ENCODE results near the gene RASSF5.
A peak's percentile ranks its signal among the peaks of the same experiment; 100 is the strongest.

RASSF5 gene

DNA sequence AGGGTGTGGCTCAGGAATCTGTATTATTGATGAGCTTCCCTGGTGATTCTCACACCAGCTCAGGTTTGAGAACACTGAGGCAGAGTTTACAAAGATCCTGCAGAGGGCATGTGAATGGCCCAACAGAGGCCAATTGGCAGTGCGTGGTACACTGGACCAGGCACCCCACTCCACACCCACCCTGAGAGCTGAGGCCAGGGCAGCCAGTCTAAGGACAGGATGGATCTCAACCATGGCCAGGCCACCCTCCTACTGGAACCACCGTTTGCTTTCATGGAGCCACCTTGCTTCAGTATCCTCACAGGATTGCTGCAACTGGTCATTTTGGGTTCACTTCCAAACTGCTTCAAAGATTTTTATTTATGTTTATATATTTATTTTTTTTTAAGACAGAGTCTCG, 7.3 kb upstream of the RASSF5 start:
- DNase-seq = no peak

DNA sequence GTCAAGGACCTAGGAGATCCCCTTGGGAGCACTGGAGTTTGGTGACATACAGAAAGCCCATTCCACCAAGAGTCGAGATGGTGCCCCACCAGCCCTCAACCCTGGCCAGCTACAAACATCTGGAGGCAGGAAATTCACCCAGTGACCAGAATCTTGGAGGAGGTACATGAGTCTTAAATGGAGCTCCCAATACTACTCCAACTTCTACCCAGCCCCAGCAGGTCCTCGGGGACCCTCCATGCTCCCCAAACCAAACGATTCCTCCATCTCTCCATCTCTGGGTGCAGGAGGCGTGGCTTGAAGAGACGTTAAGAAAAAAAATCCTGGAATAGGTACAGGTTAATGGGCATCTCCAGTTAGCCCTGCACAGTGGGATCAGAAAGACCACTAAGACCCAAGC, 5.5 kb upstream of the RASSF5 start:
- no peak for DNase-seq

DNA sequence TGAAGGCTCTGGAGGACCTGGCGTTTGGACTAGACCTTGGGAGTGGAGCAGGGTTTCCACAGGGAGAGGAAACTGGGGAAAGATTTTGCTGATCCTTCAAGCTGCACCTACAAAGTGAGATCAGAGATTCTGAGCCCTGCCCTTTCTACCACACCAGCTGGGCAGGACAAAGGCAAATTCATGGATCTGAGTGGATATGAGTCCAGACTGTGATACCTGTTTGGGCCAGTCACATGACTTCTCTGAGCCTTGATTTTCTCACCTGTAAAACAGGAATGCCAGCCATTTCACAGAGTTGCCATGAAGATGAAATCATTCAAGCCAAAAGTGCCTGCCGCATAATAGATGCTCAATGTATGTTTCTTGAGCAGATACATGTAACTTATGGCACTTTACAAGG, 4.9 kb upstream of the RASSF5 start:
- no peak for DNase-seq

DNA sequence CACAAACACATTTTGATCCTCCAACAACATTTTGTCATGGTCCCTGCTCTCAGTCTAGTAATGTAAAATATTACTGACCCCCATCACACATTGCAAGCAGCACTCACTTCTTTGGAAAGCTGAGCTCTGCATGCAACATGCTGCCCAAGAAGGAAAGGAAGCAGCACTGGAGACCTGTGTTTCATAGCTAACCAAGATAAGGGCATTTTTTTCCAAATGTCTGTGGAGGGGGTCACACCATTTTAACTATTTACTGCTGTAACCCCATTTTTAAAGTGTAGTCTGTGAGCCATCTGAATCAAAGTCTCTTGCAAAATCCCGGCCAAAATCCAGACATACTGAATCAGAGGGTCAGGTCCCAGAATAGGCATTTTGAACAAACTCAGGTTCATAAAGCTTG, 4.5 kb upstream of the RASSF5 start:
- no peak for DNase-seq

DNA sequence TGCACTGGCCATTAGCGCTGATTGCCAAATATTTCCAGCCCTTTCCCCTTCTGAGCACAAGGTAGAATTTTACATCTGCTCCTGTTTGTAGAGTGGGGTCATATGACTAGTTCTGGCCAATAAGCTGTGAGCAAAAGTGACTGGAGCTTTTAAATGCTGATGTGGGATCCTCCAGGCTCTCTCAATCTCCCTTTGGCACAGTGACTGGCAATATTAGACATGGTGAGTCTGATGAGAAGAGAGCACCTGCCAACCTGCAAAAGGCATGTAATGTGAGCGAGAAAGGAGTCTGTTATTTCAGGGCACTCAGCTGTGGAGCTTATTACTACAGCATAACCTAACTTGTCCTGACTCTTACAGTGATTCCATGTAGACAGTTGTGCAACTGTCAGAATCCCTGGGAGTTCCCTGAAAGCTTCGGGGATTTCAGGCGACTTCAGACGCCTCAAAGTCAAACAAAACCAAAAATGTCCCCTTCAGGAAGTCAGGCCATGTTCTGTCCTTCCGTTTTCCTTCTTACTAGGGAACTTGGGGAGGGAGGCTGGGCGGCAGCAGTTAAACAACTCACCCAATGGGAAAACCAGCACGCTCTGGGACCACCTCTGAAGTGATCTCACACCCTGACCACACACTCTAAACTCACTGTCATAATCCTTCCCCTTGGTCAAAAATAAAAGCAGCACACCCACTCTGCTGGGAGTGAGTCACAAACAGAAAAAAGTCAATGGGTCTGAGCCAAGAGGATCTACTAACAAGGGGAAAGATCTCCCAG, 3.6 kb upstream of the RASSF5 start:
- no peak for DNase-seq

DNA sequence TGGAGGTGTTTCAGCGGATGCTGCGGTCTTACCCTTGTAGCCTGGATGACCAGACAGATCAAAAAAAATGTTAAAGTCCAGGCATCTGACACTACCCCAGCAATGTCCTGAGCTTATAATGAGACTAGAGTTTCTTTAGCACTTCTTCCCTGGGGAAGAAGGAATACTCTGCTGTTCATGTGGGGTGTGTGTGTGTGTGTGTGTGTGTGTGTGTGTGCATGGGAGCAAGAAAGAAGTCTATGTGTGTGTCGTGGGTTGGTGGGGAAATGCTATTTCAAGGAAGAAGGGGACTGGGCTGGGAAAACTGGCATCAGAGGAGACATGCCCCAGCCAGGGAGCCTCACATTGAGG, 3.0 kb upstream of the RASSF5 start:
- no peak for DNase-seq

DNA sequence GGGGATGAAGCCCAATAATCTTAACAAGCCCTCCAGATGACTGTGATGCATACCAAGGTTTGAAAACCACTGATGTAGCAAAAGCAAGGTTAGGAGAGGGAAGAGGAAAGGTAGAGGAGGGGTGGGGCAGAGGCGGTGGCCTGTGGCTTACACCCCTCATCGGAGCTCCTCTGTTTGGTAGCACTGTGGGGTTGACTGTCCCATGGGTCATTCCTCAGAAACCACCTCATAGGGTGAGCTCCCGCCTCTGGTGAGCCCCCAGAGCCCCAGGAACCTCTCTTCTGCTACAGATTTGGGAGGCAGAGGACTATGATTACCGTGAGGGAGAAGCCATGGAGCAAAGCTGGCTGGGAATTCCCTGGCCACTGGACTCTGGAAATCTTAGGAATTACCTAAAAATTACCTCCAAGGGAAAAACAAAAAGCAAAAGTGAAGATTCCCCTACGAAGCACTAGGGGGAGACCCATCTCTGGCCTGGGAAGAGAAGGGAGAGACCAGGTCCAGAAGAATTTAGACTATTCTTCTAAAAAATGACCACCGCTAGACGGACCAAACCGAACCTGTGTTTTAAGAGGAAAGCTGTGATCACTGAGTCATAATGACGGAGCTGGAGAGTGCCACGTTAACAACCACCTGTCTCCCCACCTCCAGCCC, 1.5 kb upstream of the RASSF5 start:
- DNase-seq = no peak

DNA sequence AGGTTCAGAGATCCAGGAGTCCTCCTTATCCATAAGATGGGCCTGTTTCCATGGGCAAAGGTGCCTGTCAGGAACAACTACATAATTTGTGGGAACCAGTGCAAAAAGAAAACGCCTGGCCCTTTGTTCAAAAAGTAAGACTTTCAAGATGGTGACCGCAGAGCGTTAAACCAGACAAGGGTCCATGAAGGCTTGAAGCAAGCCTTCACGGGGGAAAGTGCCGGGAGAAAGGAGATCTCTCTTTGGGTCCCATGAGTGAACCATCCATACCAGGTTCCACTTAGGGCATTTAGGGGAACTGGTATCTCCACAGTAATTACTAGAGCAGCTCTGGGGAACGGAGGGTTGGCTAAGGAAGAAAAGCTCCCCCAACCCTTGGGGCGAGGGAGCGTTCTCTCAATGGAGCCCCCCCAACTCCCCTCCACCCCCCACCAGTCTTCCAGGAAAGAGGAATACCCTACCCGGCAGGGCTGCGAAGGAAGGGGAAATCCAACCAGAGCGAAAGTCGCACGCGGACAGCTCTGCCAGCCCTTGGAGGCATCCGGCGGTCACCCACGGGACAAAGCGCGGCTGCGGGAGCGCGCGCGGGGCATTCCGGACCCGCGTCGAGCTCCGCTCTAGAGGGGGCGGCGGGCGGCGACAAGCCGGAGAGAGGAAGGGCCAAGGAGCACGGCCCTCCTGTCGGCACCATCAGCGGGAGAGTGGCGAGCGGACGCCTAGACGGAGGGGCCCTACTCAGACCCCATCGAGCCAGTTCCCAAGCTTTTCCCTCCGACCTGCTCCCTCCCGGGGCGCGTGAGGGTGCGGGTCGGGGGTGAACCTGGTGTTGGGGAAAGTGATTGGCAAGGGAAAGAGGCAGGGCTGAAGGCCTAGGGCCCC, 687 bp upstream of the RASSF5 start:
- no peak for DNase-seq

DNA sequence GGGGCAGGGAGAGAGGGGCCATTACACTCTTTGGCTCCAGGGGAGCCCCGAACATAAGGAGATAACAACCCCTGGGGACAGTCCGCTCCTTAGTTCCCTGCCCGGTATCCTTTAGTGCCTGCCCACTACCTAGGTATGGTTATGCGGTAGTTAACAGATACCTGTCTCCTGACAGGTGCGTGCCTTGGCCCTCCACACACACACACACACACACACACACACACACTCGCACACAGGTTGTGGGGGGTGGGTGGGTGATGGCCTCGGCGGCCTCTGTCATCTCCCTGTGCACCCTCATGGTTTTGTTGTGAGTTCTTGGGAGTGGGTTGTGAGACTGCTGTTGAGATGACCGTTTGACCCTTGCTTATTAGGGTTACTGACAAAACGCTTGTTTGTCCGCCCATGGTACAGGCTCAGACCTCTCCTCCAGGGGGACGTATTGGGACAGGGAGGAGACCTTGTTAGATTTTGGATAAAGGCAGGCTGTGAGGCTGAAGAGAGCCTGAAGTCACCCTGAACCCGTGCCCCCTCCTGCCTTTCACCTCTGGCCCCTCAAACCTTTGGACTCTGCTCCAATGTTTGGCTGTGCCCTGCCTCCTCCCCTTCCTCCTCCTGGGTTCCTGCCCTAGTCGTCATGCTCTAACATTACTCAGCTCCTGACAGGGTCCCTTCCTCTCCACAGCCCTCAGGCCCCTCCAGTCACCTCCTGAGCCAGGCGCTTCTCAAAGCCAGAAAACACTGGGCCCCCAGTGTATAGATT, 979 bp downstream of the RASSF5 start:
- no peak for DNase-seq

DNA sequence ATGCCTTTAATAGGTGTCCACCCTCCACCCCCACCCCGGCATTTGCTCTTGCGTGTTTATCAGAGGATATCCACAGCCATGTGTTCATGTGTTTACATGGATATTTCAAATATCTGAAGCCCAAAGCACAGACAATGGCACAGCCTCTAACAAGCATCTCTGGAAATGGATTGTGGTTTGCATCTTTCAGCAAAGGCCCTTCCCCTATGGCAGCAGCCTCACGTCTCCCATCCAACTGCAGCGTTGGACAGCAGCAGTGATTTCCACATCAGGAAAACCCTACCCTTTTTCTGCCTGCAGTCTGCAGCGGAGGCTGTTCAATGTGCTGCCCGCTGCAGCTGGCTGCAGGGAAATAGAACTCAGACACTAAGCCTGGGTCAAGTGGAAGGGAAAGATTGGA, 1.6 kb downstream of the RASSF5 start:
- no peak for DNase-seq

DNA sequence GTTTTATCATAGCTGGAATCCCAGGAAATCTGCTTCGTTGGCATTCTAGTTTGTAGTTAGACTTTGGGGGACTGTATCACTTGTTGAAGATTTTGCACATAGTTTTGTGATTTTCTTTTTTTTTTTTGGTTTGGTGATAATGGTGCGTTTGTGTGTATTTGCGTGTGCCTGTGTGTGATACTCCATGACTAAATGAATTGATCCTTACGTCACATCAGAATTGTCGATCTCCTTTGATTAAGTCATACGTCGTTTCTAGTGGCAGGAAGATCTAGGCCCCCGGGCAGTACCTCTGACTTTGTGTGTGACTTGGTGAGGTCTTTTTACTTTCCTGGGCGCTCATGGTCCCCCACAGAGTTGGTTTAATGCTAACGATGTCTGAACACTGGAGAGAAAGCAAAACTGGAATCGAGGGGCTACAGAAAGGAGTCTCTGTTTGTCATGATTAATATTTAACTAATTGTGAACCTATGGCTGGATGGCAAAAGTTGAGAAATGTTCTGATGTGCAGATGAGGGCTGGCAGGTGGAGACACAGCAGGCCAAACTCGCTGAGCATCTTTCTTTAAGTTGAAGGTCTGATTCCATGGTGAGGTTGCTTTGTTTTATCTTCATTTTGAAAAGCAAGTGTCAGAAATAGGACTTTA, 2.4 kb downstream of the RASSF5 start:
- DNase-seq = no peak

DNA sequence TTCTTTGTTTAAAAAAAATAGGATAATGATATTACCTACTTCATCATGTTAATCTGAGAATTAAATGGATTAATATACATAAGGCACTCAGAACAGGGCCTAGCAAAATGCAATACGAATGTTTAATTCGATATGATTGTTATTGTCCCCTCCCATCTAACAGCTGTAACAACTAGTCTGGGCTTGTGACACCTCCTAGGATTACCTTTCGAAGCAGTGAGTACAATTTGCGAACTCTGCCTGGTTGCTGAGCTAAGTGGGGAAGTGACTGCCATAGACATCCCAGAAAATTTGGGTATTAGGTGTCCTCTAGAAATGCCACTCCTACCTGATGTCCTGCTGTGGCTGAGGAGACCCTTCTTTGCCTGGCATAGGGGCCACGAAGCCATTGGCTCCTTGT, 3.0 kb downstream of the RASSF5 start:
- peak; percentile 44 for DNase-seq

DNA sequence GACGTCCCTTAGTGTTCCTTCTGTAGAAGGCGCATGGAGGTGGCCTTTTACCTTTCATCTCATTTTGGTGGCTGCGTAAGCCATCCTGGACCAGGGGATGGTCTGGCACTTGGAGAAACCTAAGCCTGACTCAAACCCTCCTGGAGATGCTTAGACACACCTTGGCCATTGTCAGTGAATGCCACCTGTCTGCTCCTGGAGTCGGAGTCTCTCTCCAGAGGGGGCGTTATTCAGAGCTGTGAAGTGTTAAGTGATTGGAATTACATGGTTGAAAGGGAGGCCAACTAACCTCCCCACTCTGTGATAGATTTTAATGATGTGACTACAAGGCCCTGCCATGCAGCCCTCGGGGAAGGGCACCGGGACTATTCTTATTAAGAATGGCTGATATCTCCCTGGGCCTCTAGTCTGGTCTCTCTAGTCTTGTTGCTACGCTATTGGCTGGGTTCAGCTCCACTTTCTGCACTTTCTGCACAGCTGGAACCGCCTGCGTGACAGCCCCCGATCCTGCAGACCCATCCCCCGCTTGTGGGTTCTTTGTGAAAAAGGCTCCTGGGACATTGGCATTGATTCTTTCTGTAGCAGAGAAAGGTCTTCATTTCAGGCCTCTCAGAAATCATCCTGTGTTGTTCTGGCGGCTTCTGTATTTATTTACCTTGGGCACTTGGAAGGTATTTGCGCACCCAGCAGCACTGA, 4.2 kb downstream of the RASSF5 start:
- DNase-seq = peak; percentile 57

DNA sequence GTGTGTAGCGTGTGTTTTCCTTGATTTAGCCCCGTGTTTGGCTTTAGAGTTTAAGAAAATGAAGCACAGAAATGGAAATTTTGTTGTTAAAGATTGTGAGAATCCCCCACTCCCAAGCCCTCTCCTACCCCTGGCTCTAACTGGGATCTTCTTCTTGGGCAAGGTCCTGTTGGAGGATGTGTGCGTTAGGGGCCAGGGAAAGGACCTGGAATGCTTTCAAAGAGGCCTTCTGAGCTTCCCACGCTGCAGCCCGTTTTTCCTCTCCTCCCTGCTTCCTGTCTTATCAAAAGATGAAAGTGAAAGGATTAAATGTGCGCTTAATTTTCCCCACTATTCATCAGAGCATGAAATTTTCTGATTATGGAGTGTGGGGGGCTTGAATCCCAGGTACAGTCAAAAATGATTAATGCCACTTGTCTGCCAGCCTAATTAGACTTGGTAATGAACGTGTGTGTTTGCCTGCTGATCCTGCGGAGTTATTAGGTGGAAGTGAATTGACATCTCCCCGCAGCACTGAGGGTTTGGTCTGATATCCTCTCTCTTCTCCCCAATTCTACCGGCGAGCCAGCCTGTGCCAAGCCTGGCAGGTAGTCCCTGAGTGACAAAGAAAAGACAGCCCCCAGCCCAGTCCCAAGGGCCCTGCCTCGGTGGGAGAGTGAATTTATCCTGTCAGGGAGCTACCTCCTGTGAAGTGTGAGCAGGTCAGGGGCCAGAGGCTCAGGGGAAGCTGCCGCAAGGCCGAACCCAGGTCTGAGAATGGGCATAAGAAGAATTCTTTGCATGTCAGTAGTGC, 4.9 kb downstream of the RASSF5 start:
- DNase-seq = peak; percentile 57

DNA sequence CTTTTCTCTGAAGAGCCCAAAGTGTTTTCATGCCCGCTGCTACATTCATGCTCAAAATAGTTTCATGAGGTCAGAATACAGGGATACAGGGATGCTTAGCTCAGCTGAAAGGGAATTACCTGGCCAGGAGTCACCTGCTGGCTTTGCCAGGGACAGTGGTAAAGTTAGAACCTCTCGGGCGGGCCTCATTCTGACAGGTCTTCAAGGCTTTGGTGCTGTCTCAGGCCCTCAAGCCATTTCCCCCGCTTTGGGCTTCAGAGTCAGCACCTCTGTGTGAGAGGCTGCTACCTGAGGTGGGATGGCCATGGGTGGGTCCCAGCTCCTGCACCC, 5.5 kb downstream of the RASSF5 start:
- DNase-seq = no peak

DNA sequence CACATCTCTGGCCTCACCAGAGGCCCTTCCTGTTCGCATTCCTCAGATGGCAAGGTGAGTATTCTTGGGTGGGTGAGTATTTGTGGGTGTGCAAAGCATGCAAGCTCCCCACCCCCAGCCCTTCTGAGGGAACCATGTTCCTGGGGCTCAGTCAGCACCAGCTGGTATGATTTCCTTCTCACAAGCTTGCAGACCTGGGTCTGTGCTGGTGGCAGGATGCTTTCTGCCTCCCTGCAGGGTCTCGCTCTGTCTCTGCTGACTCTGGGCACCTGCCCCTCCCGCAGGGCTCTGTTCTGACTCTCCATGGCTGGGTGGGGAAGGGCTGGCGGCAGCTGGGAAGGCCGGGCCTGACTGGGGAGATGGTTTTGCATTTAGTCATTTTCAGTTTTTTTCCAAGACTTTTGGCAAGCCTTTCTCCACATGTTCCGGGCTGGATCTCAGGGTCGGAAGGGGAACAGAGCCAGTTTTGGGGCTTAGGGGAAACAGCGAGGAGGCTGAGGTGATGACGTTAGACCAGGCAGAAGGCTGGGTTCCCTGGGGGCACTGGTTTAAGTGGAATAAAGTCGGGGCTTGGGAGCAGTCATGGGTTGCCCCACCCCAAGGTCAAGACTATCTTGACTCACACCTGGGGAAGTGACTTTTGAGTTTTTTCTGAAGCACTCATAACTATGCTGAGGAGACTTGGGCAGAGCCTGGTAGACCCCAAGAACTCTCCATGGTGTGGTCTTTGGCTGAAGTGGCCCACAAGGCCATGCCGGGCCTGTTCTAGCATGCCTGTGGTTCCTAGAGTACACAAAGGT, 6.2 kb downstream of the RASSF5 start:
- DNase-seq = no peak

DNA sequence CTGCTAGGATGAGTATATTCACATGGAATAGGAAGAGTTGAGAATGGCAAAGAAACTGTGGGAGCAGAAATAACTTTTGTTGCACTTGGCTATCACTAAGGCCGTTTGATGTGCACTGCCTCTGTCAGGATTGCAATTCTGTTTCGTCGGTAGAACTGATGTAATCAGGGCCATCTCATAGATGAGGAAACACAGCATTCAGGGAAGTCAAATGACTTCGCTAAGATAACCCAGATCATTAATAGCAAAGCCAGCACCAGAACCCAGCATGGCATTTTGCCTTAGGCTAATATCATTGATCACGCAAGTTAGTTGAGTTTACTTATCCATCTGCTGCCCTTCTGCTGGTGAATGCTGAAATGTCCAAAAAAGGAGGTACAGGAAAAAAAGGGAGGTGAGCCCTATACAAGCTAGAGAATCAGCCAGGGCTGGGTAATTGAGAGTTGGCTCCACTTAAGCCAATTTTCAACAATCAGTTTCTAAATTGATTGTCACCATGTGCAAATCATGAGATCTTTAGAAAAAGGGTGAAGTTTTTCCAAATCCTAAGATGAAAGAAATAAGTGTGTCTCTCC, 7.6 kb downstream of the RASSF5 start:
- no peak for DNase-seq

DNA sequence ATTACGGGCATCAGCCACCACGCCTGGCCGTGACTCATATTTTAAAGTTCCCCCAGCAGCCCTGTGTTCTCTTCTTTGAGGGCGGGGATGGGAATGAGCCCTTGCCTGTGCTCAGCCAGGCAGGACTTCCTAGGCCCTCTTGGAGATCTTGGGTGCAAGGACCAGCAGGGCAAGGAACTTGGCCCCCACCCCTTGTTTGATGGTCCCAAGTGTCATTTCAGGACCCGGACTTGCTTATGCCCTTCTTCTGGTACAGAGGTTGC, 9.3 kb downstream of the RASSF5 start:
- DNase-seq = no peak

DNA sequence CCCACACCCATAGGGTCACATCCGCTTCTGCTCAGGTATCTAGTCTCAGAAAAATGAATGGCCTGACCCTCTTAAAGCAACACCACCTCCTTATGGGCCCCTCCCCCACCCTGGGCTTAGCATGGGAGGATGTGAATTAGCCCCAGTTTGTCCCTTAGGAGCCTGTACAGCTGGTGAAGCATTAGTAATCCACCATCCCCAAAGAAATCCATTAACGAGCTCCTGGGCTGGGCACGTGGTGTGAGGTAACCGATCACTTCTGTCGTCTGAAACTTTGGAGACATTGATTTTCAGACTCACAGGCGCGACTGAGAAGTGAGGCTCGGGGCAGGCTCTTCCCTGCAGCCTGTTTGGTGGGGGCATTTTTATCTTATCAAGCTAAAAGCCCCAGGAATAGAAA, 10.5 kb downstream of the RASSF5 start:
- no peak for DNase-seq

DNA sequence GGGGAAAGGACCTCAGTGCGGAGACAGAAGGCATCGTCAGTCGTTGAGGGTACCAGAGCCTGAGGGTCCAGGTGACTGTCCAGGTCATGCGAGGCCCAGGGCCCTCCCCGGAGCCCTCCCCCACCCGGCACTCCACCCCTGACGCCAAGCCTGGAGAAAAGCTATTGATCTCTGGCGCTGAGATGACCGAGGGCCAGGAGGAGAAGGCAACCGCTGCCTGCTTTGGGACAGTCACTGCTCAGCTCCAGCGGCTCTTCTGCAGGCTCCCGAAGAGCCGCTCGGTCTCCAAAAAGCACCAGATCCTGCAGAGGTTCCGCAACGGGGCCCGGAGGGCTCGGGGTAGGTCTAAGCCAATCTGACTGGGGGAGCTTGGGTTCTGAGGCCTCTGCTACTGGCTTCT, 10.9 kb downstream of the RASSF5 start:
- no peak for DNase-seq
